ENCODE results near the gene ALOX5AP.

Gene ALOX5AP

DNA sequence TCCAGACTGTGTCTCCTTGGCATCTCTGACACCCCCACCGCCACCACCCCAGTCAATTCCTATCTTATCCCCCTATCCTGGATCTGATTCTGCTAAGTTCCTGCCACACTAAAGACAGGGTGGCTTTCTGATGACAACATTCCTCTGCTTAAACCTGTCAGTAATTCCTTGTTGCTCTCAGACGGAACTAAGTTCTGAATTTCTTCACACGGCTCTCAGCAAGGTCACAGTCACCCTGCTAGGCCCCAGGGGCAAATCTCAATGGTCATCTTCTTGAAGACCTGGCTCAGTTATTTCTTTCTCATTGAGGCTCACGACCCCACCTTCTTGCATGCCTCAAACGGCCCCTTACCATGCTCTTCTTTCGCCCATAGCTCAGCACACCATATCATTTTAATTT, 7.6 kb downstream of the ALOX5AP start:
- Histone ChIP-seq H3F3A (ENCODE audit: insufficient read depth, low read length) (peaks cover 4% of the 10 kb centered on the region; the same call in 1 of the 2 replicates), H3K9ac (ENCODE audit: low read length) (no peak overlapping the region), H2AFZ (ENCODE audit: low read length) (no peak overlapping the region), H3K9me3 (replicated peaks; ENCODE audit: insufficient read depth, low read length) (no peaks in the 10 kb centered on the region), H3K4me3 (ENCODE audit: low read length) (no peak overlapping the region), H3K36me3 (replicated peaks; ENCODE audit: insufficient read depth, low read length) (no peaks in the 10 kb centered on the region), H3K9me2 (replicated peaks; ENCODE audit: insufficient read depth, low read length) (no peaks in the 10 kb centered on the region), H3K4me2 (ENCODE audit: low read depth, low read length) (no peak overlapping the region), H3K79me2 (ENCODE audit: low read length) (no peaks in the 10 kb centered on the region), H3K4me1 (ENCODE audit: low read length) (peaks cover 31% of the 10 kb centered on the region), H4K20me1 (ENCODE audit: insufficient read depth, low read length) (no peaks in the 10 kb centered on the region), H3K27me3 (replicated peaks; ENCODE audit: insufficient read depth, low read length) (no peaks in the 10 kb centered on the region), H3K27ac (ENCODE audit: low read length) (no peak overlapping the region)
- TF ChIP-seq CTCF (IDR thresholded peaks at IDR 0.05; ENCODE audit: low read length) (no peak), EZH2 (optimal IDR thresholded peaks at IDR 0.05; ENCODE audit: low read depth, low read length) (no peak), EZH2phosphoT487 (IDR thresholded peaks at IDR 0.05; ENCODE audit: low read length) (no peak)
- no peak for DNase-seq

GRCh38 chr13:30743319-30744055, 8.1 kb downstream of the ALOX5AP start:
- H3K4me1 ChIP-seq (ENCODE audit: low read length) = peaks cover 25% of the 10 kb centered on the region
- no peaks in the 10 kb centered on the region for H3K27me3 ChIP-seq (replicated peaks; ENCODE audit: insufficient read depth, low read length)
- H3K36me3 ChIP-seq (replicated peaks; ENCODE audit: insufficient read depth, low read length) = no peaks in the 10 kb centered on the region
- no peak for TF ChIP-seq CTCF (IDR thresholded peaks at IDR 0.05; ENCODE audit: low read length)
- no peak for TF ChIP-seq EZH2 (optimal IDR thresholded peaks at IDR 0.05; ENCODE audit: low read depth, low read length)
- no peak for TF ChIP-seq EZH2phosphoT487 (IDR thresholded peaks at IDR 0.05; ENCODE audit: low read length)
- H3K79me2 ChIP-seq (ENCODE audit: low read length) = no peaks in the 10 kb centered on the region
- no peak overlapping the region for H3K4me3 ChIP-seq (ENCODE audit: low read length)
- no peaks in the 10 kb centered on the region for H3K9me2 ChIP-seq (replicated peaks; ENCODE audit: insufficient read depth, low read length)
- H3F3A ChIP-seq (ENCODE audit: insufficient read depth, low read length) = peaks cover 4% of the 10 kb centered on the region; the same call in 1 of the 2 replicates
- no peak overlapping the region for H3K9ac ChIP-seq (ENCODE audit: low read length)
- H3K4me2 ChIP-seq (ENCODE audit: low read depth, low read length) = peak overlapping the region; percentile 40; the same call in 1 of the 2 replicates
- H3K9me3 ChIP-seq (replicated peaks; ENCODE audit: insufficient read depth, low read length) = no peaks in the 10 kb centered on the region
- DNase-seq = no peak
- no peaks in the 10 kb centered on the region for H4K20me1 ChIP-seq (ENCODE audit: insufficient read depth, low read length)
- no peak overlapping the region for H2AFZ ChIP-seq (ENCODE audit: low read length)
- H3K27ac ChIP-seq (ENCODE audit: low read length) = peak overlapping the region; percentile 80; the same call in 1 of the 2 replicates

DNA sequence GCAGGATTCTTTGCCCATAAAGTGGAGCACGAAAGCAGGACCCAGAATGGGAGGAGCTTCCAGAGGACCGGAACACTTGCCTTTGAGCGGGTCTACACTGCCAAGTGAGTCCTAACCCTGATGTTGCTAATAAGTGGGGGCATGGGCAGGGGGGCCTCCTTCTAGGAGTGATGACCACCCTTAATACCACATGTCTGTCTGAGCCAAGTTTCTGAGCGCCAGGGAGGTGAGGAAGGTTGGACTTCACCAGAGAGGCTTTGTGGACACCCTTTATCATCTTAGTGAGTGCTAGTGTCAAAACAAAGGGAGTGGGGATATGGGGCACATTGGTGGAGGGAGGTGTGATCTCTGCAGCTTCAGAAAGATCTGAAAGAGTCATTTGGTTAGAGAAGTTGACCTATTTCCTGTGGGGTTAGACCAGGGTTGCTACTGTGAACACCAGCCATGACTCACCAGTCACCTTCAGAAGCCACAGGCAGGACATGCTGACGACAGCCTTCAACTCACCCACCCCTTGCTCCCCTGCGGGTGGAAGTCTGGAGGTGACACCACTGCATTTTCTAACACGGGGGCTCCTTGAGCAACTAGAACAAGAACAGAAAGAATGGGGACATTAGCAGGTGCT, 8.8 kb downstream of the ALOX5AP start:
- peak; percentile 88 for DNase-seq
- H3K4me2 ChIP-seq (ENCODE audit: low read depth, low read length) = peak overlapping the region; percentile 56
- no peaks in the 10 kb centered on the region for H4K20me1 ChIP-seq (ENCODE audit: insufficient read depth, low read length)
- peaks cover 4% of the 10 kb centered on the region; the same call in 1 of the 2 replicates for H3F3A ChIP-seq (ENCODE audit: insufficient read depth, low read length)
- no peaks in the 10 kb centered on the region for H3K9me3 ChIP-seq (replicated peaks; ENCODE audit: insufficient read depth, low read length)
- no peaks in the 10 kb centered on the region for H3K27me3 ChIP-seq (replicated peaks; ENCODE audit: insufficient read depth, low read length)
- no peaks in the 10 kb centered on the region for H3K9me2 ChIP-seq (replicated peaks; ENCODE audit: insufficient read depth, low read length)
- peak overlapping the region; percentile 48; the same call in 1 of the 2 replicates for H3K9ac ChIP-seq (ENCODE audit: low read length)
- H3K27ac ChIP-seq (ENCODE audit: low read length) = peak overlapping the region; percentile 80; the same call in 1 of the 2 replicates
- H2AFZ ChIP-seq (ENCODE audit: low read length) = 0 out of 2 replicates have a peak overlapping the region, but pooled peaks have one; percentile 38
- peaks cover 23% of the 10 kb centered on the region for H3K4me1 ChIP-seq (ENCODE audit: low read length)
- H3K79me2 ChIP-seq (ENCODE audit: low read length) = no peaks in the 10 kb centered on the region
- TF ChIP-seq EZH2phosphoT487 (IDR thresholded peaks at IDR 0.05; ENCODE audit: low read length) (no peak), CTCF (IDR thresholded peaks at IDR 0.05; ENCODE audit: low read length) (no peak), EZH2 (optimal IDR thresholded peaks at IDR 0.05; ENCODE audit: low read depth, low read length) (no peak)
- no peak overlapping the region for H3K4me3 ChIP-seq (ENCODE audit: low read length)
- no peaks in the 10 kb centered on the region for H3K36me3 ChIP-seq (replicated peaks; ENCODE audit: insufficient read depth, low read length)

Measured in MM.1S (cell line).